GM23248 (cell line): ENCODE results near the gene SUPT3H.

Experiments used
- EZH2 ChIP-seq: fragments of 200-600 bp; sonication (generic); IDR thresholded peaks from 2 replicates; pipeline ENCODE4 v1.6.1; 2018; ENCODE audit warnings: antibody characterized with exemption, mild to moderate bottlenecking; ENCODE audit not compliant: insufficient read depth, poor library complexity, severe bottlenecking
- EZH2phosphoT487 ChIP-seq: fragments of 200-600 bp; sonication (generic); IDR thresholded peaks from 2 replicates; pipeline ENCODE4 v1.6.1; 2018; ENCODE audit warnings: antibody characterized with exemption, moderate library complexity, mild to moderate bottlenecking, low read depth; ENCODE audit not compliant: insufficient read depth

DNA sequence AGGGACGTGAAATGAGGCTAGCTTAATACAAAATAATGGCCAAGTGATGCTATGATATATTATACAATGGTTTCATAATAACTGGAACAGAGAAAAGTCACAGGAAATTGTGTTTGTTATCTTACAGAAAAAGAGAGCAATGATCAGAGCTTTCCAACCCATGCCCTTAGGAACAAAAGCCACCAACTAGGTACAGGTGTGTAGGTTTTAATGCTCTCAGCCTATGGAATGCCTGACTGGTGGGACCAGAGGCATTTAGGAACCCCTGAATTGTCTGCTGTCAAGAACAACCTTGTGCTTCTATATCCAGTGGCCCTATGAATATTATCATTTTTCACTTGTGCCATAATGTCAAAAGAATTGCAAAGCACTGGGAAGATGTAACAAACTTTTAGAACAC, 182.6 kb downstream of the SUPT3H start:
- no peak for TF ChIP-seq EZH2
- TF ChIP-seq EZH2phosphoT487, result no peak
